ENCODE results near the gene FGF22.
"Not testable (repeated sequence)": the region's sequence is repeated elsewhere in the genome, so short reads cannot be mapped to it uniquely, and the experiment has no call there.

FGF22 gene

GRCh38 chr19:607301-608154 is 32.2 kb upstream of the FGF22 start:
- DNase-seq, result no peak

GRCh38 chr19:608155-609003 is 31.3 kb upstream of the FGF22 start:
- DNase-seq, result no peak

GRCh38 chr19:609004-609346 is 30.7 kb upstream of the FGF22 start:
- peak; percentile 26 for DNase-seq

GRCh38 chr19:610071-610800 is 29.4 kb upstream of the FGF22 start:
- no peak for DNase-seq

GRCh38 chr19:610801-611480 is 28.7 kb upstream of the FGF22 start:
- DNase-seq, result no peak

- no peak for DNase-seq
Measured at GRCh38 chr19:611481-611868, 28.2 kb upstream of the FGF22 start.

GRCh38 chr19:612941-613340 is 26.7 kb upstream of the FGF22 start:
- DNase-seq, result no peak

GRCh38 chr19:613732-614567 is 25.7 kb upstream of the FGF22 start:
- DNase-seq, result no peak

GRCh38 chr19:615619-616018 is 24.1 kb upstream of the FGF22 start:
- no peak for DNase-seq

- DNase-seq, result no peak
Measured at GRCh38 chr19:616062-616700, 23.5 kb upstream of the FGF22 start.

- DNase-seq, result no peak
Measured at GRCh38 chr19:616747-617526, 22.7 kb upstream of the FGF22 start.

GRCh38 chr19:617551-618246 is 22.0 kb upstream of the FGF22 start:
- DNase-seq, result no peak

GRCh38 chr19:618247-618619 is 21.4 kb upstream of the FGF22 start:
- DNase-seq, result no peak

- DNase-seq, result no peak
Measured at GRCh38 chr19:618674-619285, 20.9 kb upstream of the FGF22 start.

- no peak for DNase-seq
Measured at GRCh38 chr19:619286-620002, 20.2 kb upstream of the FGF22 start.

- DNase-seq, result no peak
Measured at GRCh38 chr19:620166-620862, 19.4 kb upstream of the FGF22 start.

- not testable (repeated sequence) for DNase-seq
Measured at GRCh38 chr19:621191-621590, 18.5 kb upstream of the FGF22 start.

- no peak for DNase-seq
Measured at GRCh38 chr19:621819-622218, 17.9 kb upstream of the FGF22 start.
